Measurements from ENCODE around the gene COG4. TPM values are rescaled to one million over a fixed set of nuclear protein-coding genes. Genes with fewer than 3 reads are reported as not detected.

COG4 gene
- polyA plus RNA-seq, 3 donors = 37.6 to 40.6 (median 40.1) TPM

GRCh38 chr16:70470141-70470926 is 53.0 kb downstream of the COG4 start:
- no peaks in the 10 kb centered on the region for H4K20me1 ChIP-seq (ENCODE audit: insufficient read depth, low read length)
- no peak overlapping the region for H3K4me3 Mint-ChIP-seq
- intact Hi-C loops (cut with micrococcal nuclease) = loop anchor here in 1 of 2 donors (2.0 kb wide), 1 partner anchor 76 kb away; no protein-coding TSS in a partner anchor
- H3K4me1 Mint-ChIP-seq = peaks cover 13% of the 10 kb centered on the region
- H3K9ac ChIP-seq (ENCODE audit: insufficient read depth, low read length, poor library complexity, severe bottlenecking) = peak overlapping the region; percentile 18
- no peak for DNase-seq
- H3K27ac ChIP-seq (ENCODE audit: low read depth in 1 of 2, low read length in 2 of 2) = peak overlapping the region in 1 of 2 donors; percentile 14
- WGBS (ENCODE audit: insufficient coverage) = 98% methylated on average over 9 of the region's 10 CpGs
- H3K4me3 ChIP-seq (replicated peaks in 1 of 3; ENCODE audit: low read depth in 2 of 3, low read length in 3 of 3) = no peak overlapping the region
- no peak overlapping the region for H2AFZ ChIP-seq (ENCODE audit: insufficient read depth, low read depth, low read length, poor library complexity, severe bottlenecking)
- peaks cover 16 to 44% of the 10 kb centered on the region in 2 donors for H3K36me3 Mint-ChIP-seq
- TF ChIP-seq CTCF (IDR thresholded peaks at IDR 0.05) = no peak
- no peaks in the 10 kb centered on the region for H3K79me2 ChIP-seq (ENCODE audit: insufficient read depth, low read length)
- H3K9me3 Mint-ChIP-seq = no peaks in the 10 kb centered on the region
- H3K9me3 ChIP-seq (replicated peaks in 1 of 2; ENCODE audit: control insufficient read depth in 1 of 2, insufficient read depth in 1 of 2, low read length in 2 of 2) = no peaks in the 10 kb centered on the region
- peaks cover 18 to 19% of the 10 kb centered on the region in 2 donors for H3K36me3 ChIP-seq (replicated peaks in 1 of 2; ENCODE audit: control insufficient read depth in 1 of 2, insufficient read depth in 2 of 2, low read length in 2 of 2)
- no peaks in the 10 kb centered on the region for H3K27me3 Mint-ChIP-seq (ENCODE audit: low read depth in 3 of 3)
- H3K4me2 ChIP-seq (replicated peaks; ENCODE audit: extremely low read depth, low read length, poor library complexity, severe bottlenecking) = no peak overlapping the region
- peaks cover 13 to 14% of the 10 kb centered on the region in 2 donors for H3K4me1 ChIP-seq (ENCODE audit: control insufficient read depth in 1 of 2, insufficient read depth in 2 of 2, low read length in 2 of 2)
- peak overlapping the region in 4 of 7 donors; percentile 9 to 31 (median 12) for H3K27ac Mint-ChIP-seq
- no peaks in the 10 kb centered on the region for H3K27me3 ChIP-seq (ENCODE audit: control insufficient read depth in 2 of 2, insufficient read depth in 2 of 2, low read length in 2 of 2)

GRCh38 chr16:70468776-70469525 is 54.4 kb downstream of the COG4 start:
- no peak for TF ChIP-seq CTCF (IDR thresholded peaks at IDR 0.05)
- peaks cover 13% of the 10 kb centered on the region for H3K4me1 Mint-ChIP-seq
- peaks cover 21 to 50% of the 10 kb centered on the region in 2 donors for H3K36me3 Mint-ChIP-seq

More at GRCh38 chr16:70468776-70469525, 54.4 kb downstream of the COG4 start:
- Histone ChIP-seq H3K4me2 (replicated peaks; ENCODE audit: extremely low read depth, low read length, poor library complexity, severe bottlenecking) (no peak overlapping the region), H3K9ac (ENCODE audit: insufficient read depth, low read length, poor library complexity, severe bottlenecking) (no peak overlapping the region), H3K27me3 (ENCODE audit: control insufficient read depth in 2 of 2, insufficient read depth in 2 of 2, low read length in 2 of 2) (no peaks in the 10 kb centered on the region), H3K79me2 (ENCODE audit: insufficient read depth, low read length) (no peaks in the 10 kb centered on the region), H3K4me1 (ENCODE audit: control insufficient read depth in 1 of 2, insufficient read depth in 2 of 2, low read length in 2 of 2) (peaks cover 13 to 14% of the 10 kb centered on the region in 2 donors), H2AFZ (ENCODE audit: insufficient read depth, low read depth, low read length, poor library complexity, severe bottlenecking) (no peak overlapping the region), H3K9me3 (replicated peaks in 1 of 2; ENCODE audit: control insufficient read depth in 1 of 2, insufficient read depth in 1 of 2, low read length in 2 of 2) (no peaks in the 10 kb centered on the region), H3K4me3 (replicated peaks in 1 of 3; ENCODE audit: low read depth in 2 of 3, low read length in 3 of 3) (no peak overlapping the region), H3K36me3 (replicated peaks in 1 of 2; ENCODE audit: control insufficient read depth in 1 of 2, insufficient read depth in 2 of 2, low read length in 2 of 2) (peaks cover 14 to 27% of the 10 kb centered on the region in 2 donors), H4K20me1 (ENCODE audit: insufficient read depth, low read length) (no peaks in the 10 kb centered on the region), H3K27ac (ENCODE audit: low read depth in 1 of 2, low read length in 2 of 2) (no peak overlapping the region)
- DNase-seq = no peak
- no peaks in the 10 kb centered on the region for H3K9me3 Mint-ChIP-seq
- H3K27ac Mint-ChIP-seq = peak overlapping the region in 1 of 7 donors; percentile 21
- H3K4me3 Mint-ChIP-seq = no peak overlapping the region
- H3K27me3 Mint-ChIP-seq (ENCODE audit: low read depth in 3 of 3) = no peaks in the 10 kb centered on the region
- 84% methylated on average over 10 of the region's 16 CpGs for WGBS (ENCODE audit: insufficient coverage)
- intact Hi-C loops (cut with micrococcal nuclease) = no loop called here
